ENCODE results near the gene RNF13.

DNA sequence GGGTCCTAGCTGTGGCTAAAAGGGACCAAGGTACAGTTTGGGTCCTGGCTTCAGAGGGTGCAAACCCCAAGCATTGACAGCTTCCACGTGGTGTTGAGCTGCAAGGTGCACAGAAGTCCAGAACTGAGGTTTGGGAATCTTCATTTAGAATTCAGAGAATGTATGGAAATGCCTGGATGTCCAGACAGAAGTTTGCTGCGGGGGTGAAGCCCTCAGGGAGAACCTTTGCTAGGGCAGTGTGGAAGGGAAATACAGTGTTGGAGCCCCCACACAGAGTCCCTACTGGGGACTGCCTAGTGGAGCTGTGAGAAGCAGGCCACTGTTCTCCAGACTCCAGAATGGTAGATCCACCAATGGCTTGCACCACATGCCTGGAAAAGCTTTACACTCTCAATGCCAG, 17.9 kb downstream of the RNF13 start:
- no peak for TF ChIP-seq CTCF (IDR thresholded peaks at IDR 0.05)
- no peak for TF ChIP-seq POLR2AphosphoS5 (IDR thresholded peaks at IDR 0.05)

Data from prostate gland (tissue), 2 donors.